ENCODE results near the gene ADAMTS1. TPM values are rescaled to one million over a fixed set of nuclear protein-coding genes. Genes with fewer than 3 reads are reported as not detected.

The ADAMTS1 gene
- total RNA-seq, 3 donors from 2014 or later (not counting 1 experiment from before 2014, with no cell fraction given): 12.5 to 18.7 (median 17.1) TPM

DNA sequence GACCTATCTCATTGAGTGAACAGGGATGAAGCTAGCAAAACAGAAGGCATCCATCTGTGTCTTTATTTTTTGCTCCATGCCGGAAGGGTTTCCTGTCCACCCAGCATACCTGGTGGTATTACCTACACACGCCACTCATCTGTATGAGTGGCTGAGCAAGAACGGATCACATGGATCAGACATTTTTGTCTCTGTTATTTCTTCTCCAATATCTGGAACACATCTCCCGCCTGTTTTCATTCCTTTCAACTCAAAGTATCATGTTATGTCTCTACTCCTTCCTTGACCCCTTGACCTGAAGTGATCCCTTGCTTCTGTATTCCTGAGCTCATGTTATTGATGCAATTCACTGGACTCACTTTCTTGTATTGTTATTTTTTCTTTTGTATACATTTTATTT, 24.7 kb downstream of the ADAMTS1 start:
- no peaks in the 10 kb centered on the region for H3K27me3 ChIP-seq (ENCODE audit: control insufficient read depth, insufficient read depth, low read length)
- DNase-seq: no peak
- Mint-ChIP-seq H3K27ac (no peak overlapping the region), H3K36me3 (no peaks in the 10 kb centered on the region), H3K27me3 (ENCODE audit: low read depth in 2 of 2) (peaks cover 0 to 2% of the 10 kb centered on the region in 2 donors), H3K4me1 (peaks cover 3 to 4% of the 10 kb centered on the region in 2 donors), H3K9me3 (peaks cover 0 to 2% of the 10 kb centered on the region in 2 donors), H3K4me3 (no peak overlapping the region)
- TF ChIP-seq, protein P1, sequence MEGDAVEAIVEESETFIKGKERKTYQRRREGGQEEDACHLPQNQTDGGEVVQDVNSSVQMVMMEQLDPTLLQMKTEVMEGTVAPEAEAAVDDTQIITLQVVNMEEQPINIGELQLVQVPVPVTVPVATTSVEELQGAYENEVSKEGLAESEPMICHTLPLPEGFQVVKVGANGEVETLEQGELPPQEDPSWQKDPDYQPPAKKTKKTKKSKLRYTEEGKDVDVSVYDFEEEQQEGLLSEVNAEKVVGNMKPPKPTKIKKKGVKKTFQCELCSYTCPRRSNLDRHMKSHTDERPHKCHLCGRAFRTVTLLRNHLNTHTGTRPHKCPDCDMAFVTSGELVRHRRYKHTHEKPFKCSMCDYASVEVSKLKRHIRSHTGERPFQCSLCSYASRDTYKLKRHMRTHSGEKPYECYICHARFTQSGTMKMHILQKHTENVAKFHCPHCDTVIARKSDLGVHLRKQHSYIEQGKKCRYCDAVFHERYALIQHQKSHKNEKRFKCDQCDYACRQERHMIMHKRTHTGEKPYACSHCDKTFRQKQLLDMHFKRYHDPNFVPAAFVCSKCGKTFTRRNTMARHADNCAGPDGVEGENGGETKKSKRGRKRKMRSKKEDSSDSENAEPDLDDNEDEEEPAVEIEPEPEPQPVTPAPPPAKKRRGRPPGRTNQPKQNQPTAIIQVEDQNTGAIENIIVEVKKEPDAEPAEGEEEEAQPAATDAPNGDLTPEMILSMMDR (IDR thresholded peaks at IDR 0.05): no peak
- ATAC-seq: no peak
- no peaks in the 10 kb centered on the region for H3K36me3 ChIP-seq (ENCODE audit: control insufficient read depth, insufficient read depth, low read length)
- no peak overlapping the region for H3K4me3 ChIP-seq (ENCODE audit: low read length)
- no peak overlapping the region for H3K27ac ChIP-seq (ENCODE audit: low read length)
- no peaks in the 10 kb centered on the region for H3K9me3 ChIP-seq (ENCODE audit: control insufficient read depth, insufficient read depth, low read length)
- 65% methylated on average over 4 of the region's 4 CpGs for WGBS (ENCODE audit: insufficient coverage)
- intact Hi-C loops (cut with micrococcal nuclease): no loop called here
- no peaks in the 10 kb centered on the region for H3K4me1 ChIP-seq (ENCODE audit: control insufficient read depth, insufficient read depth, low read length)

GRCh38 chr21:26819740-26820324, 25.4 kb downstream of the ADAMTS1 start:
- WGBS (ENCODE audit: insufficient coverage): 79% methylated on average over 2 of the region's 3 CpGs
- H3K9me3 Mint-ChIP-seq: peaks cover 0 to 2% of the 10 kb centered on the region in 2 donors

DNA sequence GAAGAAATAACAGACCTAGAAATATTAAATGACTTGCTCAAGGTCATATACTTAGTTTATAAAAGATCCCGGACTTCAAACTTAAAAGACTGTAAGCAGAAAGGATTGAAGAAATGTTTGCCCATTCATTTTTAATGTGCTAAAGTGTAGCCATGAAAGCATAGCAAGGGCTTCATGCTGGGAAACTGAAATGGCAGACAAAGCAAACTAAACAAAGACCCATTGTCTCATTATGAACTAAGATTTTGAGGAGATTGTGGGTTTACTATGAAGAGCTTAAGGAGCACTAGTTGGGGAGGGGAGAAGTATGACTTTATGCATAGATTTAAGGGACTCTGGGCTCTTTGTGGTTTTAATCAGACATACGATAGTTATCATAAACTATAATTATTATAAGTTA, 26.3 kb downstream of the ADAMTS1 start:
- H3K36me3 ChIP-seq (ENCODE audit: control insufficient read depth, insufficient read depth, low read length): no peaks in the 10 kb centered on the region
- H3K27me3 ChIP-seq (ENCODE audit: control insufficient read depth, insufficient read depth, low read length): no peaks in the 10 kb centered on the region
- H3K27ac Mint-ChIP-seq: no peak overlapping the region
- TF ChIP-seq, protein P1 (IDR thresholded peaks at IDR 0.05): no peak
- H3K4me1 Mint-ChIP-seq: peaks cover 4 to 5% of the 10 kb centered on the region in 2 donors
- intact Hi-C loops (cut with micrococcal nuclease): no loop called here
- no peak for ATAC-seq
- 78% methylated on average over 1 of the region's 2 CpGs for WGBS (ENCODE audit: insufficient coverage)
- no peaks in the 10 kb centered on the region for H3K4me1 ChIP-seq (ENCODE audit: control insufficient read depth, insufficient read depth, low read length)
- peaks cover 0 to 2% of the 10 kb centered on the region in 2 donors for H3K9me3 Mint-ChIP-seq
- no peak overlapping the region for H3K4me3 ChIP-seq (ENCODE audit: low read length)
- no peak overlapping the region for H3K4me3 Mint-ChIP-seq
- no peaks in the 10 kb centered on the region for H3K36me3 Mint-ChIP-seq
- H3K27ac ChIP-seq (ENCODE audit: low read length): no peak overlapping the region
- DNase-seq: no peak
- no peaks in the 10 kb centered on the region for H3K9me3 ChIP-seq (ENCODE audit: control insufficient read depth, insufficient read depth, low read length)
- H3K27me3 Mint-ChIP-seq (ENCODE audit: low read depth in 2 of 2): peaks cover 0 to 2% of the 10 kb centered on the region in 2 donors

More at GRCh38 chr21:26819740-26820324, 25.4 kb downstream of the ADAMTS1 start:
- TF ChIP-seq, protein P1 (IDR thresholded peaks at IDR 0.05): no peak
- H3K36me3 ChIP-seq (ENCODE audit: control insufficient read depth, insufficient read depth, low read length): no peaks in the 10 kb centered on the region
- no peaks in the 10 kb centered on the region for H3K36me3 Mint-ChIP-seq
- DNase-seq (no peak), ATAC-seq (no peak)
- peaks cover 4 to 5% of the 10 kb centered on the region in 2 donors for H3K4me1 Mint-ChIP-seq
- H3K27ac ChIP-seq (ENCODE audit: low read length): no peak overlapping the region
- H3K9me3 ChIP-seq (ENCODE audit: control insufficient read depth, insufficient read depth, low read length): no peaks in the 10 kb centered on the region
- H3K27me3 Mint-ChIP-seq (ENCODE audit: low read depth in 2 of 2): peaks cover 0 to 2% of the 10 kb centered on the region in 2 donors
- H3K4me3 ChIP-seq (ENCODE audit: low read length): no peak overlapping the region
- H3K4me1 ChIP-seq (ENCODE audit: control insufficient read depth, insufficient read depth, low read length): no peaks in the 10 kb centered on the region
- H3K27ac Mint-ChIP-seq: no peak overlapping the region
- intact Hi-C loops (cut with micrococcal nuclease): no loop called here
- H3K27me3 ChIP-seq (ENCODE audit: control insufficient read depth, insufficient read depth, low read length): no peaks in the 10 kb centered on the region
- no peak overlapping the region for H3K4me3 Mint-ChIP-seq

- H3K36me3 ChIP-seq (ENCODE audit: control insufficient read depth, insufficient read depth, low read length): no peaks in the 10 kb centered on the region
- Mint-ChIP-seq H3K36me3 (no peaks in the 10 kb centered on the region), H3K9me3 (no peaks in the 10 kb centered on the region), H3K27ac (no peak overlapping the region), H3K27me3 (ENCODE audit: low read depth in 2 of 2) (no peaks in the 10 kb centered on the region), H3K4me3 (no peak overlapping the region), H3K4me1 (peaks cover 4 to 5% of the 10 kb centered on the region in 2 donors)
- no peaks in the 10 kb centered on the region for H3K27me3 ChIP-seq (ENCODE audit: control insufficient read depth, insufficient read depth, low read length)
- intact Hi-C loops (cut with micrococcal nuclease): no loop called here
- TF ChIP-seq, protein P1 (IDR thresholded peaks at IDR 0.05): no peak
- H3K4me1 ChIP-seq (ENCODE audit: control insufficient read depth, insufficient read depth, low read length): no peaks in the 10 kb centered on the region
- no peak for ATAC-seq
- H3K27ac ChIP-seq (ENCODE audit: low read length): no peak overlapping the region
- DNase-seq: no peak
- no peaks in the 10 kb centered on the region for H3K9me3 ChIP-seq (ENCODE audit: control insufficient read depth, insufficient read depth, low read length)
- H3K4me3 ChIP-seq (ENCODE audit: low read length): no peak overlapping the region
Measured at GRCh38 chr21:26815197-26815596, 30.0 kb downstream of the ADAMTS1 start.
